GM12878 (cell line): ENCODE measurements around the gene PPFIA3.

ENCODE experiments used
- CTCF ChIP-seq, 3 experiments: IDR thresholded peaks in 2 of 3; conservative IDR thresholded peaks in 1 of 3; 2 replicates each; pipeline ENCODE4 v1.5.1; 2011; ENCODE audit warnings: low read depth in 3 of 3, low read length in 3 of 3, mild to moderate bottlenecking in 3 of 3, control low read depth in 2 of 3, moderate library complexity in 2 of 3, inconsistent platforms in 1 of 3, mixed read lengths in 1 of 3; ENCODE audit not compliant: control insufficient read depth in 2 of 3, insufficient read depth in 1 of 3; ENCODE audit errors: extremely low read depth in 1 of 3
- EZH2 ChIP-seq: IDR thresholded peaks from 2 replicates; pipeline ENCODE4 v1.6.1; 2012; ENCODE audit warnings: low read depth, mild to moderate bottlenecking, control low read depth, inconsistent platforms, low read length, borderline replicate concordance; ENCODE audit not compliant: control insufficient read depth
- FOS ChIP-seq: IDR thresholded peaks from 3 replicates; pipeline ENCODE4 v1.6.1; 2011; ENCODE audit warnings: borderline replicate concordance; ENCODE audit not compliant: insufficient read length; ENCODE audit errors: extremely low read depth
- GABPA ChIP-seq: IDR thresholded peaks from 2 replicates; pipeline ENCODE4 v1.6.1; 2014; ENCODE audit warnings: antibody characterized with exemption, low read depth, mild to moderate bottlenecking, inconsistent platforms
- POLR2A ChIP-seq: IDR thresholded peaks from 2 replicates; pipeline ENCODE4 v1.6.1; 2011; ENCODE audit warnings: low read depth, mild to moderate bottlenecking, low read length
- RAD21 ChIP-seq: IDR thresholded peaks from 2 replicates; pipeline ENCODE4 v1.6.1; 2011; ENCODE audit warnings: mild to moderate bottlenecking, low read depth, low read length, moderate library complexity; ENCODE audit not compliant: insufficient read depth
- SP1 ChIP-seq: IDR thresholded peaks from one replicate; pipeline ENCODE4 v1.6.1; 2011; ENCODE audit warnings: low read depth, low read length
- SPI1 ChIP-seq: IDR thresholded peaks from 2 replicates; pipeline ENCODE4 v1.6.1; 2011; ENCODE audit warnings: low read depth, mild to moderate bottlenecking, low read length, moderate library complexity, borderline replicate concordance; ENCODE audit not compliant: insufficient read depth
- TCF7 ChIP-seq: IDR thresholded peaks from 2 replicates; pipeline ENCODE4 v1.6.1; 2014; ENCODE audit warnings: antibody characterized with exemption, borderline replicate concordance

DNA sequence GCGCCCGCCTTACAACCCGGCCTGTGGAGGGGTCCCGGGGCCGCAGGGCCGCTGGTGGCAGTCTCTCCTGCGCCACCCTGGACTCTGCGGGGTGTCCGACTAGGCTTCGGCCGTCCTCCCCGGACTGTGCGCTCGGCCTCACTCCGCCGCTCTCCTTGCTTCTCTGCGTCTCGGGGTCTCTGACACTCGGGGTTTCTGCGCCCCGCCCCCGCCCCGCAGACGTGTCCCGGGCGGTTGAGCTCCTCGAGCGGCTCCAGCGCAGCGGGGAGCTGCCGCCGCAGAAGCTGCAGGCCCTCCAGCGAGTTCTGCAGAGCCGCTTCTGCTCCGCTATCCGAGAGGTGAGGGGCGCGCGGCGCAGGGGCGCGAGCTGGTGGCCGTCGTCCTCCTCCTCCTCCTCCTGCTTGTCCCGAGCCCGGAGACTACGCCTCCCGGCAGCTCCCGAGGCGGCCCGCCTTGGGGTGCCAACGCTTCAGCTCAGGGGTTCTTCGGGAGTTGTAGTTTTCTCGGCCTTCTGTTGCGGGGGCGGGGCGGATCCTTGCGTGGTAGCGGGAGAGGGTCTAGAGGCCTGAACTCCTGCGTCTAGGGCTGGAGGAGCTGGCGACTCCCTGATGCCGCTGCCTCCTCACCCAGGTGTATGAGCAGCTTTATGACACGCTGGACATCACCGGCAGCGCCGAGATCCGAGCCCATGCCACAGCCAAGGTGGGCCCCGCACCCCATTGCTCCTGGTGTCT is 4.5 kb upstream of the PPFIA3 start:
- TF ChIP-seq POLR2A (no peak), TCF7 (no peak), CTCF (IDR thresholded peaks at IDR 0.05 in 2 of 3, conservative IDR thresholded peaks at IDR 0.05 in 1 of 3; ENCODE audit: control insufficient read depth in 2 of 3, extremely low read depth in 1 of 3, insufficient read depth in 1 of 3, low read depth in 3 of 3, low read length in 3 of 3) (no peak), EZH2 (no peak), RAD21 (no peak), SP1 (no peak), FOS (no peak), SPI1 (no peak), GABPA (no peak)
